ENCODE results near the gene RGR.

The RGR gene

DNA sequence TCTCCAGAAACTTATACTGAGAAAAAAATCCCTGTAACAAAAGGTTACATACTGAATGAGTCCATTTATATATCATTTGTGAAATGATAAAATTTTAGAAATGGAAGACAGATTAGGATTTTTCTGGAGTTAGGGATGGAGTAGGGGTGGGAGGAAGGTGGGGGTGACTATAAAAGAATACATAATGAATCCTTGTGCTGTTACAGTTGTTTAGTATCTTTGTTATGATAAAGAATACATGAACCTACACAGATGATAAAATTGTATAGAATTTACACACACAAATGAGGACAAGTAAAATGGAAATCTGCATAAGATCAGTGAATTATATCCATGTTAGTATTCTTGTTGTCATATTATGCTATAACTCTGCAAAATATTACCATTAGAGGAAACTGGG, 41.8 kb downstream of the RGR start:
- no peak overlapping the region for H3K4me3 ChIP-seq (ENCODE audit: low read depth, low read length, poor library complexity, severe bottlenecking)
- H3K4me2 ChIP-seq (ENCODE audit: low read length), result no peak overlapping the region
- H3K27me3 ChIP-seq (ENCODE audit: insufficient read depth, low read length), result no peaks in the 10 kb centered on the region
- no peaks in the 10 kb centered on the region for H3K36me3 ChIP-seq (ENCODE audit: insufficient read depth, low read length)
- no peaks in the 10 kb centered on the region for H3K4me1 ChIP-seq (ENCODE audit: insufficient read depth, low read length, severe bottlenecking)
- H3F3A ChIP-seq (ENCODE audit: insufficient read depth, low read length), result no peaks in the 10 kb centered on the region
- TF ChIP-seq EZH2 (IDR thresholded peaks at IDR 0.05; ENCODE audit: borderline replicate concordance, low read length), result no peak
- TF ChIP-seq, protein P1, sequence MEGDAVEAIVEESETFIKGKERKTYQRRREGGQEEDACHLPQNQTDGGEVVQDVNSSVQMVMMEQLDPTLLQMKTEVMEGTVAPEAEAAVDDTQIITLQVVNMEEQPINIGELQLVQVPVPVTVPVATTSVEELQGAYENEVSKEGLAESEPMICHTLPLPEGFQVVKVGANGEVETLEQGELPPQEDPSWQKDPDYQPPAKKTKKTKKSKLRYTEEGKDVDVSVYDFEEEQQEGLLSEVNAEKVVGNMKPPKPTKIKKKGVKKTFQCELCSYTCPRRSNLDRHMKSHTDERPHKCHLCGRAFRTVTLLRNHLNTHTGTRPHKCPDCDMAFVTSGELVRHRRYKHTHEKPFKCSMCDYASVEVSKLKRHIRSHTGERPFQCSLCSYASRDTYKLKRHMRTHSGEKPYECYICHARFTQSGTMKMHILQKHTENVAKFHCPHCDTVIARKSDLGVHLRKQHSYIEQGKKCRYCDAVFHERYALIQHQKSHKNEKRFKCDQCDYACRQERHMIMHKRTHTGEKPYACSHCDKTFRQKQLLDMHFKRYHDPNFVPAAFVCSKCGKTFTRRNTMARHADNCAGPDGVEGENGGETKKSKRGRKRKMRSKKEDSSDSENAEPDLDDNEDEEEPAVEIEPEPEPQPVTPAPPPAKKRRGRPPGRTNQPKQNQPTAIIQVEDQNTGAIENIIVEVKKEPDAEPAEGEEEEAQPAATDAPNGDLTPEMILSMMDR (IDR thresholded peaks at IDR 0.05; ENCODE audit: low read length), result no peak
- H3K27ac ChIP-seq (ENCODE audit: low read depth, low read length, poor library complexity, severe bottlenecking), result no peak overlapping the region
- H3K79me2 ChIP-seq (ENCODE audit: insufficient read depth, low read length), result no peaks in the 10 kb centered on the region
- H4K20me1 ChIP-seq (ENCODE audit: insufficient read depth, low read length), result no peaks in the 10 kb centered on the region
- H2AFZ ChIP-seq (ENCODE audit: low read length), result no peak overlapping the region
- no peaks in the 10 kb centered on the region for H3K9me2 ChIP-seq (ENCODE audit: low read depth, low read length)
- no peak overlapping the region for H3K9ac ChIP-seq (ENCODE audit: low read length)
- H3K9me3 ChIP-seq (ENCODE audit: low read length), result no peaks in the 10 kb centered on the region

DNA sequence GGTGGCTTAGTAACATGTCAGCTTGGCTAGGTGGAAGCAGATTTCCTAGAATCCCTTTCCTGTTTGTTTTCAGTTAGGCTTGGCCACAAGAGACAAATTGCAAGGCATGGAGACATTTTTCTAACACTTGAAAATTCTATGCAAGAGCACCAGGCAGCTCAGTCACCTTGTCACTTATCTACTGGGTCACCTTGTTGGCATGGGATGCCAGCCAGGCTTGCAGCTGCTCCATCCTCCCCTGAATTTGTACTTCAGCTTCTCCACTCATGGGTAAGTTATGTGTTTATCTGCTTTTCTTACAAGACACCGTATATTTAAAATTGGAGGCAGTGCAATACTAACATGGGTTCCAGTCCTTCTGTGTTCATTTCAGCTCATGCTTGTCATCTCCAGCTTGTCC, 43.3 kb downstream of the RGR start:
- Histone ChIP-seq H3K9ac (ENCODE audit: low read length) (no peak overlapping the region), H3K79me2 (ENCODE audit: insufficient read depth, low read length) (no peaks in the 10 kb centered on the region), H3K9me3 (ENCODE audit: low read length) (no peaks in the 10 kb centered on the region), H3K27ac (ENCODE audit: low read depth, low read length, poor library complexity, severe bottlenecking) (no peak overlapping the region), H3K27me3 (ENCODE audit: insufficient read depth, low read length) (no peaks in the 10 kb centered on the region), H4K20me1 (ENCODE audit: insufficient read depth, low read length) (no peaks in the 10 kb centered on the region), H2AFZ (ENCODE audit: low read length) (no peak overlapping the region), H3K9me2 (ENCODE audit: low read depth, low read length) (no peaks in the 10 kb centered on the region), H3K4me3 (ENCODE audit: low read depth, low read length, poor library complexity, severe bottlenecking) (no peak overlapping the region), H3K4me2 (ENCODE audit: low read length) (no peak overlapping the region), H3K4me1 (ENCODE audit: insufficient read depth, low read length, severe bottlenecking) (no peaks in the 10 kb centered on the region), H3F3A (ENCODE audit: insufficient read depth, low read length) (no peaks in the 10 kb centered on the region), H3K36me3 (ENCODE audit: insufficient read depth, low read length) (no peaks in the 10 kb centered on the region)
- TF ChIP-seq, protein P1 (IDR thresholded peaks at IDR 0.05; ENCODE audit: low read length), result no peak
- TF ChIP-seq EZH2 (IDR thresholded peaks at IDR 0.05; ENCODE audit: borderline replicate concordance, low read length), result no peak

DNA sequence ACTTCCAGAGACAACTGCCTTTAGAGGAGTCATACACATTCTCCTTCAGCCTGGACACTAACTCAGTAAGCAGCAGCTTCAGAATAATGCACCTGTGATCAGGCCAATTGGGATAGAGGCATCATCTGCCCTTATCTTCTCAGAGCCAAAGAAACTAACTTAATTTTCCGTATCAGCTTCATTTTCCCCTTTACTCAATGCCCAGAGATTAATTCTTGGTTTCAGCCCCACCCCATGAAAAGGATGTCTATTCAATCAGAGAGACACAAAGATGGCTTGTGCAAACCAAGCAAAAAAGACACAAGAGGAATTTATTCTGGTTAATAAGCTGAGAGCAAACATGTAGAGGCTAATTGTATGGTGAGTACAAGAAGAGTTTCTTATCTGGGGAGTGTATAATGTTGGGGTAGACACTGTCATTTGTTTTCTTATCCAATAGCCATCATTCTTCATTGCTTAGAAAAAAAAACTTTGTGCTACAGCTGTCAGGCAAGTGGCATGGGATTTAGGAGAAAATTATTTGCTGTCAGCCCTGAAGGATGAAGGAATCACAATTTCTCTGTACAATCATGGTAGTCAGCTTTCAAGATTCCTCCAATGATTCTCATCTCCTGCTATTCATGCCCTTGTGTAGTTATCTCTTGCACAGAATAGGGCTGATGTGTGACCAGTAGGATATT, 44.8 kb downstream of the RGR start:
- no peaks in the 10 kb centered on the region for H4K20me1 ChIP-seq (ENCODE audit: insufficient read depth, low read length)
- no peaks in the 10 kb centered on the region for H3K27me3 ChIP-seq (ENCODE audit: insufficient read depth, low read length)
- H3K4me1 ChIP-seq (ENCODE audit: insufficient read depth, low read length, severe bottlenecking), result no peaks in the 10 kb centered on the region
- no peak overlapping the region for H2AFZ ChIP-seq (ENCODE audit: low read length)
- H3K27ac ChIP-seq (ENCODE audit: low read depth, low read length, poor library complexity, severe bottlenecking), result no peak overlapping the region
- no peak overlapping the region for H3K4me3 ChIP-seq (ENCODE audit: low read depth, low read length, poor library complexity, severe bottlenecking)
- H3K9me2 ChIP-seq (ENCODE audit: low read depth, low read length), result no peaks in the 10 kb centered on the region
- H3K9ac ChIP-seq (ENCODE audit: low read length), result no peak overlapping the region
- no peaks in the 10 kb centered on the region for H3K79me2 ChIP-seq (ENCODE audit: insufficient read depth, low read length)
- no peak overlapping the region for H3K4me2 ChIP-seq (ENCODE audit: low read length)
- no peak for TF ChIP-seq EZH2 (IDR thresholded peaks at IDR 0.05; ENCODE audit: borderline replicate concordance, low read length)
- TF ChIP-seq, protein P1 (IDR thresholded peaks at IDR 0.05; ENCODE audit: low read length), result no peak
- no peaks in the 10 kb centered on the region for H3K36me3 ChIP-seq (ENCODE audit: insufficient read depth, low read length)
- H3F3A ChIP-seq (ENCODE audit: insufficient read depth, low read length), result no peaks in the 10 kb centered on the region
- H3K9me3 ChIP-seq (ENCODE audit: low read length), result no peaks in the 10 kb centered on the region
